HG02973 (cell line): Measurements from ENCODE around the gene MANF.
A peak's percentile ranks its signal among the peaks of the same experiment; 100 is the strongest.
"Not testable (repeated sequence)": the region's sequence is repeated elsewhere in the genome, so short reads cannot be mapped to it uniquely, and the experiment has no call there.

Source experiments
- ATAC-seq: cut with Tn5 transposase; IDR thresholded peaks from one replicate; pipeline ENCODE4 v1.9.1; 2021; ENCODE audit warnings: moderate library complexity; ENCODE audit not compliant: unreplicated experiment

The MANF gene

GRCh38 chr3:51371943-51372557, 13.0 kb upstream of the MANF start:
- no peak for ATAC-seq

GRCh38 chr3:51373658-51374421, 11.3 kb upstream of the MANF start:
- ATAC-seq: no peak

GRCh38 chr3:51374456-51374855, 10.6 kb upstream of the MANF start:
- ATAC-seq: no peak

GRCh38 chr3:51375136-51375535, 10.0 kb upstream of the MANF start:
- ATAC-seq: no peak

- ATAC-seq: no peak
Observed at GRCh38 chr3:51375571-51375970, 9.5 kb upstream of the MANF start.

DNA sequence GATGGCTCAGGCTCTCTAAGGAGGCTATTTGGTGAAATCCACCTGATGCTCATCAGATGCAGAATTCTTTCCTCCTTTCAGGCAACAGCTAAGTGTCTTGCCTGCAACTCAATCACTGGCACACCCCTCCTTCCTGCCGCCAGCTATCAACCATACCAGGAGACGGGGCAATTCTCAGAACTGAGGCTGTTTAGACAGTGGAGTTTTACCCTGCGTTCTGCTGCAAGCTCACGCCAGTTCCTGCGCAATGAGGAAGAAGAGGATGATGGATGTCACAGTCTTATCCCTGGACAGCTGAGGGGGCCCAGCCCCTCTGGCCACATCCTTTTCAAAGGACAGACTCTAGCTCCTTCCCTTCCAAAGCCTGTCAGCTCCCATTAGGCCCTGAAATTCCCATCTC, 7.0 kb upstream of the MANF start:
- no peak for ATAC-seq

DNA sequence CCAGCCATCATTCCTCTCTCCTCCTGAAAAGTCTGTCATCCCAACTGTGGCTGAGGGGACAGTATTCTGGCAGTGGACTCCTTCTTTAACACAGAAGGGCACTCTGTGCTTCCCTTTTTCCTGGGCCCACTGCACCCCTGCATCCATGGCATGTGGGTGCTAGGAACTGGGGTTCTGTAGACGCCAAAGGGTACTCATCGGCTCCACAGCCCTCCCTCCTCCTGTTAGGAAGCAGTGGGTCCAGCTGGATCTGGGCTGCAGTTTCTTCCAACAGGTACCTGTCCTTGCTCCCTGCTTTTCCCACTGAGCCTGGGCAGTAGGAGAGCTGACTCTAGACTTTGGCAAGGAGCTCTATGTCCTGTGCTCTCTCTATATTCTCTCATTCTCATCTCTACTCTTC, 6.4 kb upstream of the MANF start:
- ATAC-seq: no peak

DNA sequence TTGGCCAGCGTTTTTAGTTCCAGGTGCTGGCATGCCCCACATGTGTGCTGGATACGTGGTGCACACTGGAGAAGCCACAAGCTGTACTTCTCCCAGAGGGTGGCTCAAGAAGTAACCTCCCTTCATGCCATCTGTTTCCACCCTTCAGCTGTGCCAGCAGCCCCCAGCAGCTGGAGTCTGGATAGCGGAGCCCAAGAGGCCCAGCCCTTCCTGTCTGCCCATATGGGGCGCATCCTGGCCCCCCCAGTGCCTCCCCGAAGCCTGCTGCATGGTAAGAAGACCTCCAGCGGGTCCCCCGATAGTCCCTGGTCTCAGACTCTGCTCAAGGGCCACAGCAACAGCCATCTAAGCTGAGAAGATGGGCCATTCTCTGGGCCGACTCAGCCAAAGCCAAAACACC, 5.8 kb upstream of the MANF start:
- no peak for ATAC-seq

DNA sequence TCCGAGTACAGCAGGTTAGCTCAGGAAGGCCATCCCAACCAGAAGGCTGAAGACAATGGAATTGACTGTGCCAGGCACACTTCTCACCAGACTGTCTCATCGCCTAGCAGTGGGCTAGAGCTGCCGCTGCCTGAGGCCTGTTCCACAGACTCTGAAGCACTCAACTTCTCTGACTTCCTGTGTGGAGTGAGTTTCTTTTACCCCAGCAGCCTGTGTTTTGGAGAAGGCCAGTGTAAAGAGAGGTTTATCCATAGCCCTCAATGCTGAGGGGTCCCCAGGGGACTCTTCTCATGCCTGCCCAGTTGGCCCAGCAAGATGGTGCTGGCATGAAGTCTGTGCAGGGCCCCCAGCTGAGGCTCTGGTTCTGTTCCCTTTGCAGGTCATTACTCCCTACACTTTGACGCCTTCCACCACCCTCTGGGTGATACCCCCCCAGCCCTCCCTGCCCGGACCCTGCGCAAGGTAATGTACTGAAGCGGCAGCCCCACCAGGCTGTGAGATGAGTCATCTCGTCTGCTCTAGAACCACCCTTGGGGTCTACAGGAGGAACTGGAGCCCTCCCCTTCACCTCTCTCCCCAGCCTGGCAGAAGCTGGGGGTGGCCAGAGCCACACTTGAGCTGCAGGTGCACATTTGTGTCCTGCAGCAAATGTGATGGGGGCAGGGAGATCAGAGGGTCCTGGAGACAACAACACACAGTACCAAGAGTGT, 5.2 kb upstream of the MANF start:
- ATAC-seq: no peak

DNA sequence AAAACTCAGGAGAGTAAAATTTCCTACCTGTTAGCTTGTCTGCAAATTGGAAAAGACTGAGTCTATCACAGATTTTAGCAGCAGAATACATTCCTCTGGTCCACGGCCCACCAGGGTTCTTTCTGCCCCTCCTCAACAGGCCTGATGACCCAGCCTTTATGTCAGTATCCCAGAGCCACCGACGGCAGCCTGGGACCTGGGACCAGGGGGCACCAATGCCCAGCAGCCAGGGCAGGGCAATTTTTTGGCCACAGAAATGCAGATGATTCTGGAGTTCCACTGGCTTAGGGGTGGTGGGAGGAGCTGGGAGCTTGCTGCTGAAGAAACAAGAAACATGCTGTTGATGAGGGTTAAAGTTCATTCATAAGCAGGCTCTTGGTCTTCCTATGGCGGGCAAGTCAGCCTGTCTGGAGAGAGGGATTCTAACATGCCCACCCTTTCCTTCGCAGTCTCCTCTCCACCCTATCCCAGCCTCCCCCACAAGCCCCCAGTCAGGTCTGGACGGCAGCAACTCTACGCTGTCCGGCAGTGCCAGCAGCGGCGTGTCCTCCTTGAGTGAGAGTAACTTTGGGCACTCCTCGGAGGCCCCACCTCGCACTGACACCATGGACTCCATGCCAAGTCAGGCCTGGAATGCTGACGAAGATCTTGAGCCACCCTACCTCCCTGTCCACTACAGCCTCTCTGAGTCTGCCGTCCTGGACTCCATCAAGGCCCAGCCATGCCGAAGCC, 4.3 kb upstream of the MANF start:
- ATAC-seq: no peak

GRCh38 chr3:51381333-51381705, 3.8 kb upstream of the MANF start:
- no peak for ATAC-seq

- no peak for ATAC-seq
Observed at GRCh38 chr3:51382076-51382745, 2.9 kb upstream of the MANF start.

- ATAC-seq: no peak
Observed at GRCh38 chr3:51382947-51383578, 2.0 kb upstream of the MANF start.

DNA sequence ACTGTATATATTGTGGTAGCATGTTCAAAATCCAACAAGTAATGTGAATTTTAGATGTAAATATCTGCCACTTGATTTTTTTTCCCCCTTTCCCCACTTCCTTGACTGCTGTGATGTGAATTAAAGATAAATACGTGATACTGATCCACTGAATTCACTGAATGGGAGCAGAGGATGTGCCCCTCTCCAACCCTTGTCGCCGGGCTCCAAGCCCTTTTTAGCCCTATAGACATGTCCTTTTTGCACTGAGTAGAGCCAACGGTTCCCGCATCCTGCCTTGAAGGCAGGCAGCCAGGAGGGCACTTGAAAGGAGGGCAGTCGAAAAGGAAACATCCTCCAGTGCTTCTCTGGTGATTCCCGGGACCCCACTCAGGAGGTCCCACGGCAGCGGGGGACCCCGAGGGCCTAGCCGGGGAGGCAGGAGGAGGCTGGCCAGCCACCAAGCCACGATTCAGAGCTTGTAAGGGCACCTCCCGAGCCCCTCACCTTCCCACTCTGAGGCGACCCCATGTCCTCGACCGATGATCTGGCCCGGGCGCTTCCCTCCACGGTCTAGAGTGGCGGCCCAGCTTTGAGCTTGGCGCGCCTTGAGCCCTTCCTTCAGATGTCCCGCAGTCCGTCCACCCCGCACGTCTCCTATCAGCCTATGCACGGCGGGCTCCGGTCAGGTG, 901 bp upstream of the MANF start:
- peak; percentile 11 for ATAC-seq

DNA sequence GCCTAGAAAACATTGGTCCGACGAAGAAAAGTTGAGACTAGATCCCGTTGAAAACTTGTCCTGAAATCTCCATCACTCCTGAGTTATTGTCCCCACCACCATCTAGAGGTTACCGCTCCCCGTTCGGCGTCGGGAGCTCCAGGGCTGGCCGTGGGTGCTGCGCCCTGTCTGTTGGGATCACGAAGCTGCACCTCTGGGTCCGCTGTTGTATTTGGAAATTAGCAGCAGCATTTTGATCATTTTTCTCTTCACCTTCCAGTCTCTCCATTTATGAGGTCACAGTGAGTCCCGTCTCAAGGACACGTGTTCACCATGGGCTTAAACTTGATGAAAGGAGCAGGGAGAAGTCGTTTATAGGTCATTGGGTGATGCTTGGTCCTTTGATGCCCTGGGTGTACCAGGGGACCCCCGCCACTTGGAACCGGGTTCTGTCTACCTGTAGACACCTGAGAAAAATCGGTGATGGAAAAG, 565 bp downstream of the MANF start:
- ATAC-seq: no peak

DNA sequence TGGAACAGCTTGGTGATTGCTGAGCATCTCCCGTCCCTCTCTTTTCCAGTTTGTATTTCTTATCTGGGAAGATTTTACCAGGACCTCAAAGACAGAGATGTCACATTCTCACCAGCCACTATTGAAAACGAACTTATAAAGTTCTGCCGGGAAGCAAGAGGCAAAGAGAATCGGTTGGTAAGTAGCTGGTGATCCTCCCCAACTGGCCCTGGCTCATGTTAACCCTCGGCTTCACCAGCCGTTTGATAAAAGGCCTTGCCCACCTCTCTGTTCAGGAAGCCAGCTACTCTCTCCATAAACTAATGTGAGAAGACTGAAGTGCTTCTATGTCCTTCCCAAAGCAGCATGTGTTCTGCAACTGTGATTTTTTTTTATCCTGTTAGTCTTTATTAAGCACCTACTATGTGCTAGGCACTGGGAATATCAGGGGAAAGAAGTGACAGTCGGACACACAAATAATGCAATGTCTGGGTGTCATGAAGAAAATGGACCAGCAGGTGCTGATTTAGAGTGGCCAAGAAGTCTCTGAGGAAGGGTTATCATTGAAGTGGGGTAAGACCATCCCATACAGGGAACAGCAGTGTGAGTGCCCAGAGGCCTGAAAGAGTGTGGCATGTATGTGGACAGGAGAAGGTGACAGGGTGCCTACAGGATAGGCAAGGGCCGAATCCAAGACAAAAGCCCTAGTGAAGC, 1.2 kb downstream of the MANF start:
- ATAC-seq: no peak

DNA sequence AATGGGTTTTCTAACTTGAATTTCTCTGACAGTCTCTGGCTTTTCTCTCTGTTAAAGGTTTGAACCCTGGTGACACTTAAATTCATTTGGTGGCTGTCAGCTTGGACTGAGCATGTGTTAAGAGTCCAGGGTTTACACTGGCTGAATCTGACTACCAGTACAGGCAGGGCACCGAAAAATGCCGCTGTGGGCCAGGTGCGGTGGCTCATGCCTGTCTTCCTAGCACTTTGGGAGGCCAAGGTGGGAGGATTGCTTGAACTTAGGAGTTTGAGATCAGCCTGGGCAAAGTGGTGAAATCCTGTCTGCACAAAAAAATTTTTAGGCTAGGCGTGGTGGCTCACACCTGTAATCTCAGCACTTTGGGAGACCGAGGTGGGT, 1.8 kb downstream of the MANF start:
- no peak for ATAC-seq

GRCh38 chr3:51387281-51387680, 2.2 kb downstream of the MANF start:
- not testable (repeated sequence) for ATAC-seq

- ATAC-seq: no peak
Observed at GRCh38 chr3:51388286-51389029, 3.4 kb downstream of the MANF start.
